HepG2 (cell line): ENCODE data around the gene ABCC3. TPM values are rescaled to one million over a fixed set of nuclear protein-coding genes. Genes with fewer than 3 reads are reported as not detected.
A peak's percentile ranks its signal among the peaks of the same experiment; 100 is the strongest.

ENCODE experiments used
- ATF1 ChIP-seq: IDR thresholded peaks from 2 replicates; pipeline ENCODE4 v1.6.1; 2016; ENCODE audit warnings: mild to moderate bottlenecking, control low read depth
- CREB3 ChIP-seq: sonication (generic); formaldehyde crosslinking; IDR thresholded peaks from 2 replicates; pipeline ENCODE4 v1.5.0; 2020; ENCODE audit warnings: missing genetic modification reagents
- FOXJ3 ChIP-seq: sonication (generic); formaldehyde crosslinking; IDR thresholded peaks from 2 replicates; pipeline ENCODE4 v1.4.0; 2020; ENCODE audit warnings: missing genetic modification reagents, mild to moderate bottlenecking, borderline replicate concordance
- FOXK2 ChIP-seq: fragments of 450-650 bp; IDR thresholded peaks from 2 replicates; pipeline ENCODE4 v1.6.1; 2016
- KDM6A ChIP-seq: IDR thresholded peaks from 2 replicates; pipeline ENCODE4 v1.6.1; 2016; ENCODE audit warnings: low read depth
- MEIS2 ChIP-seq: sonication (generic); formaldehyde crosslinking; IDR thresholded peaks from 2 replicates; pipeline ENCODE4 v1.9.0; 2021; ENCODE audit warnings: mild to moderate bottlenecking, missing genetic modification reagents
- MIXL1 ChIP-seq: IDR thresholded peaks from 2 replicates; pipeline ENCODE4 v1.6.1; 2016
- POLR2G ChIP-seq: fragments of 200-400 bp; formaldehyde crosslinking; IDR thresholded peaks from 2 replicates; pipeline ENCODE4 v1.6.1; 2018; ENCODE audit warnings: mild to moderate bottlenecking, low read depth, low read length, moderate library complexity
- PRDM4 ChIP-seq: sonication (generic); formaldehyde crosslinking; IDR thresholded peaks from 2 replicates; pipeline ENCODE4 v1.9.0; 2021; ENCODE audit warnings: missing genetic modification reagents, borderline replicate concordance
- SCMH1 ChIP-seq: sonication (generic); formaldehyde crosslinking; IDR thresholded peaks from 2 replicates; pipeline ENCODE4 v1.9.0; 2021; ENCODE audit warnings: missing genetic modification reagents, mild to moderate bottlenecking, borderline replicate concordance
- SIN3B ChIP-seq: fragments of 150-350 bp; IDR thresholded peaks from 2 replicates; pipeline ENCODE4 v1.6.1; 2014; ENCODE audit warnings: low read length
- STAG1 ChIP-seq: sonication (generic); formaldehyde crosslinking; IDR thresholded peaks from 2 replicates; pipeline ENCODE4 v1.4.0; 2020; ENCODE audit warnings: missing genetic modification reagents
- XBP1 ChIP-seq: sonication (generic); formaldehyde crosslinking; IDR thresholded peaks from 2 replicates; pipeline ENCODE4 v1.5.0; 2020; ENCODE audit warnings: missing genetic modification reagents
- ZBTB7B ChIP-seq: sonication (generic); formaldehyde crosslinking; IDR thresholded peaks from 2 replicates; pipeline ENCODE4 v1.4.0; 2020; ENCODE audit warnings: missing genetic modification reagents
- ZNF136 ChIP-seq: sonication (generic); formaldehyde crosslinking; IDR thresholded peaks from 2 replicates; pipeline ENCODE4 v1.8.1; 2022; ENCODE audit warnings: low read depth, mild to moderate bottlenecking, moderate library complexity, missing genetic modification reagents
- ZNF296 ChIP-seq: sonication (generic); formaldehyde crosslinking; conservative IDR thresholded peaks from 2 replicates; pipeline ENCODE4 v1.5.0; 2020; ENCODE audit warnings: mild to moderate bottlenecking, missing genetic modification reagents
- ZNF468 ChIP-seq: sonication (generic); formaldehyde crosslinking; IDR thresholded peaks from 2 replicates; pipeline ENCODE4 v1.8.0; 2022; ENCODE audit warnings: mild to moderate bottlenecking, moderate library complexity, missing genetic modification reagents
- ZNF687 ChIP-seq: sonication (generic); formaldehyde crosslinking; IDR thresholded peaks from 2 replicates; pipeline ENCODE4 v1.5.1; 2020; ENCODE audit warnings: mild to moderate bottlenecking, missing genetic modification reagents, moderate library complexity
- ZNF766 ChIP-seq: sonication (generic); formaldehyde crosslinking; IDR thresholded peaks from 2 replicates; pipeline ENCODE4 v1.5.0; 2020; ENCODE audit warnings: missing genetic modification reagents, borderline replicate concordance
- ZNF878 ChIP-seq: sonication (generic); formaldehyde crosslinking; IDR thresholded peaks from 2 replicates; pipeline ENCODE4 v1.8.1; 2023; ENCODE audit warnings: mild to moderate bottlenecking, missing genetic modification reagents, moderate library complexity
- polyA plus RNA-seq, 8 experiments: library from polyadenylated mRNA; depleted of rRNA in 3 of 8; stranded (reverse) in 7 of 8; unstranded in 1 of 8; fragments of >200 nt; fragmentation: Illumina TruSeq in 4 of 8; extraction: Trizol in 4 of 8; gene quantifications; 2 replicates each; pipeline versions ENCODE4 v1.2.1 to v1.2.3, GENCODE V29; 2011 to 2016; ENCODE audit warnings: low read depth in 4 of 8, missing spikeins in 1 of 8, mixed read lengths in 1 of 8; ENCODE audit not compliant: insufficient read depth in 1 of 8
- total RNA-seq, 5 experiments: library from RNA; depleted of rRNA; stranded (reverse); fragments of >200 nt; fragmentation: Illumina TruSeq; extraction: Trizol; gene quantifications; 2 replicates each; pipeline ENCODE4 v1.2.3, GENCODE V29; 2016; ENCODE audit warnings: low read depth in 1 of 5

The ABCC3 gene
- total and polyA plus RNA-seq, 2 of the 13 experiments (the other 11 are each of a cell fraction or from before 2014, with no cell fraction given), result 25.2 to 50.7 TPM

- TF ChIP-seq SIN3B, result no peak
- TF ChIP-seq ZNF687 (CRISPR knock-in tag), result peak; percentile 28; the same call in 1 of the 2 replicates
- TF ChIP-seq CREB3 (CRISPR knock-in tag), result no peak
- TF ChIP-seq STAG1 (CRISPR knock-in tag), result no peak
- TF ChIP-seq POLR2G, result peak; percentile 60
- no peak for TF ChIP-seq ZNF296
- no peak for TF ChIP-seq SCMH1
- TF ChIP-seq MIXL1 (CRISPR knock-in tag), result peak; percentile 69
- no peak for TF ChIP-seq ATF1 (CRISPR knock-in tag)
- no peak for TF ChIP-seq ZNF766 (CRISPR knock-in tag)
- TF ChIP-seq ZNF878 (CRISPR knock-in tag), result no peak
- TF ChIP-seq ZNF468 (CRISPR knock-in tag), result no peak
- peak; percentile 51; the same call in 1 of the 2 replicates for TF ChIP-seq FOXJ3 (CRISPR knock-in tag)
- TF ChIP-seq KDM6A, result peak; percentile 86
- no peak for TF ChIP-seq MEIS2 (CRISPR knock-in tag)
- TF ChIP-seq PRDM4 (CRISPR knock-in tag), result no peak
- TF ChIP-seq ZNF136 (CRISPR knock-in tag), result no peak
- no peak for TF ChIP-seq ZBTB7B (CRISPR knock-in tag)
- TF ChIP-seq FOXK2, result no peak
- TF ChIP-seq XBP1 (CRISPR knock-in tag), result no peak
Measured at GRCh38 chr17:50693036-50693682, 58.5 kb downstream of the ABCC3 start (continued).
